Measurements from ENCODE around the gene ZNF697. TPM values are rescaled to one million over a fixed set of nuclear protein-coding genes. Genes with fewer than 3 reads are reported as not detected.
"Not testable (repeated sequence)": the region's sequence is repeated elsewhere in the genome, so short reads cannot be mapped to it uniquely, and the experiment has no call there.

Gene ZNF697
- 10 to 100 TPM; 19.6 to 27.7 (median 25.2) TPM for polyA plus RNA-seq (ENCODE audit: insufficient read depth in 1 of 5, insufficient read length in 5 of 5, low replicate concordance in 1 of 5)
- long read RNA-seq, donor 1, result 0 reads
- long read RNA-seq, donor 2, result 0 reads
- long read RNA-seq, donor 3, result 0 reads
- long read RNA-seq, donor 4, result 0 reads
- long read RNA-seq, donor 5, result 0 reads
- long read RNA-seq, donor 6, result 0 reads
- long read RNA-seq, donor 7, result 0 reads
- long read RNA-seq, donor 8, result 0 reads

GRCh38 chr1:119647734-119648619 is at the start of gene ZNF697:
TSS of gene ZNF697 (minus strand) at chr1:119648266. CDS start at chr1:119626100, 22,166 bp downstream.
- peak; percentile 94 for DNase-seq

DNA sequence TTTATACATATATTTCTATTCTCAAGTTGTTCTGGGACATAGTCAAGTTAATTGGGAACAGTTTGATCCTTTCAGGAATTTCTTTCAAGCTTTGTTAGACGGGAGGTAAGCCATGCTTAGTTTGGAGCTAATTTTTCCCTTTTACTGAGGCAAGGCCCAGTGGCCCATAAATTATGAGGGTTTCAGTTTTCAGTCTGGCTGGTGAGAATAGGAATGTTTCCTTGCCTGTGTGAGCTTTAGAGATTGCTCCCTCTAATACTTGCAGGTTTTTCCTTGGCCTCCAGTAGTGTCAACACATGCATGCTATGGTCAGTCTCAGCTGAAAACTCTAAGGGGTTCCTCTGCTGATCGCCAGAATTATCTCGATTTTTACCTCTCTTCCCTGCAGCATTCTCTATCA is 49.5 kb upstream of the ZNF697 start:
- no peak for DNase-seq

- DNase-seq, result not testable (repeated sequence)
These were observed 48.8 kb upstream of the ZNF697 start for GRCh38 chr1:119696863-119697262.

GRCh38 chr1:119689511-119689910 is 41.4 kb upstream of the ZNF697 start:
- DNase-seq, result no peak

DNA sequence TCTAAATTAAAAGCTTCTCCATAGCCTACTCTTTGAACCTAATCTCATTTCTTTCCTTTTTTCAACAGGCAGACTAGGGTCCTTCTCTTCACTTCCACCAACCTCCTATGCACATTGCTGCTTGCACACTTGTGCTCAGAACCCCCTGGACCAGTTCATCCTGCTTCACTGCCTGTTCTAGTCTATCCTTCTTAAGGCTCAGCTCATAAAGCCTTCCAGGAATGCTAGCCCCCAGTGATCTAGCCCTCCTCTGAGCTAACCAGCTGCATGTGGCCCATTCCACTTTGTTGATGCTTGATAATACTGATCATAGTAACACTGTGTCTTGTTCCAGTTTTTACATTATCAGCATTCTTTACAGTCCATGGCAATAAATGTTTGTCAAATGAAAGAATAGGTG is 40.7 kb upstream of the ZNF697 start:
- no peak for DNase-seq

- DNase-seq, result no peak
These were observed 39.5 kb upstream of the ZNF697 start for GRCh38 chr1:119687434-119688079.

- DNase-seq, result no peak
These were observed 38.6 kb upstream of the ZNF697 start for GRCh38 chr1:119686661-119687060.

- DNase-seq, result no peak
These were observed 35.8 kb upstream of the ZNF697 start for GRCh38 chr1:119683893-119684292.

DNA sequence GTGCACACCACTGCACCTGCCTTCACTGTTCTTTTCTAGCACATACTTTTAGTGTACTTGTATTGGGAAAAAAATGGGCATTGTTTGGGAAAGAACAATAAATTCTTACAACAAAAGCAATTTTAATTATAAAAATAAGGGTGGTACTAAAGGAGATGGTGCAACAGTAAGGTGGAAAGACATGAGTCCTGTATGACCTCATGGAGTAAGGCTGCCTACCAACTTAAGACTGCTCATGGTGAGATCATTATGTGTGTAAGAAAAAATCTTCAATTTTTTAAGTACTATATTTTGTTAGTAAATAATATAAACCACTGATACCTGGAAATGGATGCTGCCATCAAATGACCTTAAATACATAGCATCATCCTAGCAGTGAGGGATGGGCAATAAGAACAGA is 34.1 kb upstream of the ZNF697 start:
- DNase-seq, result no peak

DNA sequence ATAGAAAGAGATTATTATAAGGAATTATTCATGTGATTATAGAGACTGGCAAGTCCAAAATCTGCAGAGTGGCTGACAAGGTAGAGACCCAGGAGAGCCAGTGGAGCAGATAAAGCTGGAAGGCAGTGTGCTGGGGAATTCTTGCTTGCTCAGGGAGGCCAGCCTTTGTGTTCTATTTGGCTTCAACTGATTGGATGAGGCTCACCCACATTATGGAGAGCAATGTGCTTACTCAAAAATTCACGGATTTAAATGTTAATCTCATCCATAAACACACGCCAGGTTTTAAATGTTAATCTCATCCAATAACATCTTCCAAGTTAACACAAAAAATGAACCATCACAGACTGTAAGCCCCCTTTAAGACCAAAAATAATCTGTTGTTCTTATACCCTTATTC is 33.5 kb upstream of the ZNF697 start:
- DNase-seq, result no peak

DNA sequence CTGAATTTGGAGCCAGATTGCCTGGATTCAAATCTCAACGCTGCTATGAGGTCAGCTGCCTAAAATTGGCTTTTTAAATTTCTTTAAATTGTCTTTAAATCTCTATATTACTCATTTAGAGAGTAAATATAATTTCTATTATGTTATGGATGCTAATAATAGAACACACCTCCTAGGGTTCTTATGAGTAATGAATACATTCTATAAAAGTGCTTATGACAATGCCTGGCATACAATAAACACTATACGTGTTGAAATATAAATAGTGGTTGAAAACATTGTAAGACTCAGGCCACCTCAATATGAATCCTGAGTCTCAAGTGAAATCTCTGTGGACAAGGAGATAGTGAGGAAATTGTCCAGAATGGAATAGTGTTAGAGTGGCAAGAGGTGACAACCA is 32.7 kb upstream of the ZNF697 start:
- DNase-seq, result no peak

DNA sequence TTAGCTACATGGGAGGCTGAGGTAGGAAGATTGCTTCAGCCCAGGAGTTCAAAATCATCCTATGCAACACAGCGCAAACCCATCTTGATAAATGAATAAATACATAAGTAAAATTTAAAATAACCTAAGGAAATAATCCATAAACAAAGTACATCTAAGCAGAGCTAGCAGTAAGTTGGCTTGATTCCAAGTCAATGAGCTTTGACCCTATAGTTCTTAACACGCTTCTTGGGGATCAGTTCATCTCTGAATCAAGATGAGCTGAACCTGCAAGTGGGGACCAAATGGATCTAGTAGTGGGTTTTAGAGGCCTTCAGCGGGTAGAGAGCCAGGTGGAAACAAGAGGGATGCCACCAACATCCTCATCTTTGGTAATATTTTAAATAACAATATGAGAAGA is 32.1 kb upstream of the ZNF697 start:
- DNase-seq, result no peak

- no peak for DNase-seq
These were observed 31.2 kb upstream of the ZNF697 start for GRCh38 chr1:119679223-119679622.

DNA sequence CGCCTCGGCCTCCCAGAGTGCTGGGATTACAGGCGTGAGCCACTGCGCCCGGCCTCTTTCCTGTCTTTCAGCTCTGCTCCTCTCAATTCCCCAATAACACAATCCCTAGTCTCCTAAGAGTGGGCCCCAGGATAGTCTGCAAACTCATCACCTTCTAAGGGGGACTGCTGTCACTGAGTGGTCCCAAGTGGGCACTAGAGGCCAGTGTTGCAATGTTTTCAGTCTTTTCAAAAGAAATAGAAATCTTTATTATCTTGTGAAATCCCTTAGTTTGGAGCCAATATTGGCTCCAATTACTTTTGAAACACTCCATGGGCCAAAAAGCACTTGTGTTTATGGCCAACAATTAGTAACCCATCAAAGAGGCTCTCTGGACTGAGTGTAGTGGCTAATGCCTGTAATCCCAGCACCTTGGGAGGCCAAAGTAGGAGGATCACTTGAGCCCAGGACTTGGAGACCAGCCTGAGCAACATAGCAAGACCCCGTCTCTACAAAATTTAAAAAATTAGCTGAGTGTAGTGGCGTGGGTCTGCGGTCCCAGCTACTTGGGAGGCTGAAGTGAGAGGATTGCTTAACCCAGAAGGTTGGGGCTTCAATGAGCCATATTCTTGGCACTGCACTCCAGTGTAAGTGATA is 28.6 kb upstream of the ZNF697 start:
- peak; percentile 79 to 84 for DNase-seq

GRCh38 chr1:119675349-119676345 is 27.6 kb upstream of the ZNF697 start:
- peak; percentile 81 to 87 for DNase-seq

GRCh38 chr1:119674835-119675289 is 26.8 kb upstream of the ZNF697 start:
- DNase-seq, result peak in 1 of 2 donors; percentile 37

- DNase-seq, result no peak
These were observed 26.1 kb upstream of the ZNF697 start for GRCh38 chr1:119674111-119674526.

GRCh38 chr1:119673171-119673940 is 25.3 kb upstream of the ZNF697 start:
- no peak for DNase-seq

DNA sequence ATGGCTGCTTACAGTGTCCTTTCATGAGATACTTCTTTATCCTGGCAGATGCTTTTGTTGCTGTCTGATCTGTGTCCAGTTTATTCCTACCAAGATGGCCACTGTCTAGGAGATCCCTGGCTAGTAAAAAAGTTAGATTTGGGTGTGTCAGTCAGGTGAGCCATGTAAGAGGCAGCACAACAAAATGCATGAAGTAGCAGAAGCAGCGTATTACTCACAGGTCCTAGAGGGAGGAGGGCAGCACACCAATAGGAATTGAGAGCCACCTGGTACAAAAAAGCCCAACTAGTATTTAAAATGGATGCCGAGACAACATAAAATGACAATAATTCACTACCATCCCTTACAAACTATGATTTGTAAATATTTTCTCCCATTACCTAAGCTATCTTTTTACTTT is 22.8 kb upstream of the ZNF697 start:
- no peak for DNase-seq

- no peak for DNase-seq
These were observed 19.1 kb upstream of the ZNF697 start for GRCh38 chr1:119667173-119667572.
